Urinary bladder (tissue), 4 donors: ENCODE measurements around the gene GOLGA1. TPM values are rescaled to one million over a fixed set of nuclear protein-coding genes. Genes with fewer than 3 reads are reported as not detected.
"Not testable (repeated sequence)": the region's sequence is repeated elsewhere in the genome, so short reads cannot be mapped to it uniquely, and the experiment has no call there.

ENCODE experiments used
- DNase-seq: peaks from one replicate; pipeline ENCODE4 v3.0.0-alpha.2; 2015; ENCODE audit errors: extremely low spot score
- H3K27ac ChIP-seq: one replicate; pipeline ENCODE4 v1.5.1; 2013; ENCODE audit warnings: low read depth, mild to moderate bottlenecking, moderate library complexity
- H3K36me3 ChIP-seq: one replicate; pipeline ENCODE4 v1.6.1; 2013; ENCODE audit warnings: mild to moderate bottlenecking, moderate library complexity; ENCODE audit not compliant: insufficient read depth
- H3K4me1 ChIP-seq: one replicate; pipeline ENCODE4 v1.6.1; 2013; ENCODE audit warnings: mild to moderate bottlenecking, moderate library complexity; ENCODE audit not compliant: insufficient read depth
- H3K4me3 ChIP-seq: one replicate; pipeline ENCODE4 v1.5.1; 2013; ENCODE audit warnings: low read depth, low read length
- WGBS: extraction: QIAGEN DNeasy Blood & Tissue Kit; methylation state at CpG from one replicate; pipeline ENCODE4 v1.1.7; 2013; 5-methylcytosine and 5-hydroxymethylcytosine counted together
- polyA plus RNA-seq: library from polyadenylated mRNA; stranded (reverse); fragments of 200-250 nt; gene quantifications from one replicate; pipeline ENCODE4 v1.2.3, GENCODE V29; 2013
- total RNA-seq: library from RNA; depleted of rRNA; stranded (reverse); fragments of >200 nt; gene quantifications from one replicate; pipeline ENCODE4 v1.2.3, GENCODE V29; 2014
- donor health status: healthy with polysubstance abuse.
- donor health status: healthy.

Gene GOLGA1
- total and polyA plus RNA-seq, 2 donors: 14.2 to 17.7 TPM

- 89% methylated on average over 9 of the region's 9 CpGs for WGBS
- not testable (repeated sequence) for H3K4me3 ChIP-seq, H3K4me1 ChIP-seq, DNase-seq, H3K27ac ChIP-seq, H3K36me3 ChIP-seq
Measured at GRCh38 chr9:124959671-124960408, 19.0 kb upstream of the GOLGA1 start.

DNA sequence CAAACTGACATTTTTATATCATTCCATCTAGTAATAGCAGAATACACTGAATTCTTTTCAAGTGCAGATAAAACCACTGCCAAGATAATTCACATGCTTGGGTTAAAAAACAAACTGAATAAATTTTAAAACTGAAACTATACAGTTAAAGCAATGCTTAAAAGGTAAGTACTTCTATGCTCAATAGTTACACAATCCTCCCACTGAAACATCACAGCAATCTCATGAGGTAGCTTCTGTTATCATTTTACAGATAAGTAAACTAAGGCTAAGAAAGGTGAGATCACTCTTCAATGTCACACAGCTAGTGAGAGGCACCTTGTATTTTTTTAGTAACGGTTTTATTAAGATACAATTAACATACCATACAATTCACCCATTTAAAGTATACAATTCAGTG, 13.4 kb upstream of the GOLGA1 start:
- WGBS: 81% methylated on average over 1 of the region's 1 CpG
- no peak overlapping the region for H3K27ac ChIP-seq
- H3K36me3 ChIP-seq: no peaks in the 10 kb centered on the region
- no peak overlapping the region for H3K4me3 ChIP-seq
- DNase-seq: no peak
- H3K4me1 ChIP-seq: no peaks in the 10 kb centered on the region

- no peaks in the 10 kb centered on the region for H3K4me1 ChIP-seq
- no peak overlapping the region for H3K27ac ChIP-seq
- H3K4me3 ChIP-seq: no peak overlapping the region
- no peaks in the 10 kb centered on the region for H3K36me3 ChIP-seq
- WGBS: 89% methylated on average over 3 of the region's 3 CpGs
- DNase-seq: no peak
Measured at GRCh38 chr9:124950050-124950718, 9.3 kb upstream of the GOLGA1 start.

DNA sequence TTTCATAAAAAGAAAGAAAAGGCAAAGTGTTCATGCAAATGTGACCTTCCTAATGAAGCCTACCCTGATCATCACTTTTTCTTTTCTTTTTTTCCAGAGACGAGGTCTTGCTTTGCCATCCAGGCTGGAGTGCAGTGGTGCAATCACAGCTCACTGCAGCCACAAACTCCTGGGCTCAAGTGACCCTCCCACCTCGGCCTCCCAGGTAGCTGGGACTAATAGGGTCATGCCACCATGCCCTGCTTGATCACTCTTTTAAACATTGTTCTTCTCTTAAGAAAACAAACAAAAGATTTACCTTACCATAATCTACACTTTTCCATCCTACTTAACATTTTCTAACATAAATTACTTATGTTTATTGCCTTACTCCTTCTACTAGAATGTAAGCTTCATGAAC, 8.5 kb upstream of the GOLGA1 start:
- Histone ChIP-seq H3K36me3 (no peaks in the 10 kb centered on the region), H3K4me3 (no peak overlapping the region), H3K27ac (no peak overlapping the region), H3K4me1 (no peaks in the 10 kb centered on the region)
- DNase-seq: no peak
- WGBS: 86% methylated on average over 2 of the region's 2 CpGs

DNA sequence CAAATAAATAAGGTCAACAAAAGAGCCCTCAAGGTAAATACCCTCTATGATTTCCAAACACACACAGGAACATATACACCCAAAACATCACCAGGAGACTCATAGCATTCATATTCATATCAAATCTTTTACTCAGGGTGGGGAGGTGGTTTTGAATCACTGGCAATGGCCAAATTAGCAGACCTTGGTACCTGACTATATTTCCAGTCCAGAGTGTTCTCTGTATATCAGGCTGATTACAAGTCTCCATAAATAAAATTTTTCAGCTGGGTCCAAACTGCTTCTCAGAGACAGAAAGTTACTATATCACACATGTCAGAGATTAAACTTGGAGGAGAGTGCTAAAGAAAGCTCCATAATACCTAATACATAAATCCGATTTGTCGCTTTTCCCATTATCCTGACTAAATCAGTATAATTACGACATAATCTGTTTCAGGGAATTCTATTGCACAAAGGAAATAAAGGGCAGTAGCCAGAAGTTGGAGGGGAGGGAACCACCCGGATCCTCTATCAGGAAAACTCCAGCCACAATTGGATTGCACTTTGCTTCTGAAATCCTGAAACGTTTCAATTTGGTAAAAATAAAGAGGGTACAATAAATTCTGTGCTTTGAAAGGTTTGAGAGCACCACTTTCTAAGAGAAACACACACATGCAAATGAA, 7.0 kb upstream of the GOLGA1 start:
- Histone ChIP-seq H3K36me3 (no peaks in the 10 kb centered on the region), H3K4me3 (no peak overlapping the region), H3K27ac (no peak overlapping the region), H3K4me1 (no peaks in the 10 kb centered on the region)
- WGBS: 84% methylated on average over 5 of the region's 5 CpGs
- DNase-seq: no peak

- no peak for DNase-seq
- H3K4me1 ChIP-seq: no peaks in the 10 kb centered on the region
- H3K4me3 ChIP-seq: no peak overlapping the region
- 85% methylated on average over 1 of the region's 1 CpG for WGBS
- H3K36me3 ChIP-seq: no peaks in the 10 kb centered on the region
- no peak overlapping the region for H3K27ac ChIP-seq
Measured at GRCh38 chr9:124946167-124946566, 5.3 kb upstream of the GOLGA1 start.

DNA sequence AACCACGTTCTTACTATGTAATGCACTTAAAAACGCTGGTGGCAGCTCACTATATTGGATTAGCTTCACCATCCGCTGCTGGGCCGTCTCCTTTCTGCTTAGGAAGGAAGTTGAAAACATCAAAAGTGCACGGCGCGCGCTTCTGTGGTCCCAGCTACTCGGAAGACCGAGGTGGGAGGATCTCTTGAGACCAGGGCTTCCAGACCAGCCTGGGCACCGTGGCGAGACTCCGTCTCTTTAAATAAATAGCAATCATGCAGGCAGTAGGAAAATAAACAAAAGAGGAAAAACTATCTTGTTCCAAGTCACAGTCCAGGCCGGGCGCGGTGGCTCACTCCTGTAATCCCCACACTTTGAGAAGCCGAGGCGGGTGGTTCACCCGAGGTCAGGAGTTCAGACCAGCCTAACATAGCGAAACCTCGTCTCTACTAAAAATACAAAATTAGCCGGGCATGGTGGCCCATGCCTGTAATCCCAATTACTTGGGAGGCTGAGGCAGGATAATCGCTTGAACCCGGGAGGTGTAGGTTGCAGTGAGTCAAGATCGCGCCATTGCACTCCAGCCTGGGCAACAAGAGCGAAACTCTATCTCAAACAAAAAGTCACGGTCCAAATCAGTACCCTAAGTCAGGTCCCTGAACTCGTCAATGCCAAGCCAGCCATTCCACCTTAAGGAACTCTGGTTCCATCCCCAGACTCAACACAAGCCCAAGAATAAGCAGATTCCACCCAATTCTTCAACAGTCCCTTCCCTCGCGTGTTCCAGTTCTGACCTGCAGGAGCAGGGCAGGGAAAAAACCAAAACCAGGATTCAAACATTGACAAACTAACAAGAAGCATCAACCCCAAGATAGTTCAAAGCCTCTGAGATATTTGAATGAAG, 1.0 kb upstream of the GOLGA1 start:
- Histone ChIP-seq H3K36me3 (no peaks in the 10 kb centered on the region), H3K27ac (peak overlapping the region; percentile 94), H3K4me3 (peak overlapping the region; percentile 82), H3K4me1 (peaks cover 2% of the 10 kb centered on the region)
- 10% methylated on average over 31 of the region's 31 CpGs for WGBS
- DNase-seq: peak; percentile 13

DNA sequence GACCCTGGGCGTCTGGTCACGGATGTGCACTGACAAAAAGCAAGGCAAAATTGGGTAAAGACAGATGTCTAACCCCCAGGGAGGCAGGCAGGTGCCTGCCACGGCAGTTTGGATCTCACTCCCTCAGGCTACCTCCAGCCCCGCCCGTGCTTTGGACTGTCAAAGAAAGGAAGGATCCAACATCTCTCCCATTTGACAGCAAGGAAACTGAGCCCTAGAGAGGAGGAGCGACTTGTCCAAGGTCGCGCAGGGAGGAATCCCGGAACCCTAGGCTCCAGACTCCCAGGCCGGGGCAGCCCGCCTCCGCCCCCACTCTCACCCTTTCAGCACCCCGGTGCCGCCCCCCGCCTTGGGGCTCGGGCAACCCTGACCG, 376 bp downstream of the GOLGA1 start:
- no peak for DNase-seq
- under 1% methylated on average over 17 of the region's 17 CpGs for WGBS
- H3K4me3 ChIP-seq: peak overlapping the region; percentile 82
- H3K4me1 ChIP-seq: peaks cover 2% of the 10 kb centered on the region
- peaks cover 2% of the 10 kb centered on the region for H3K36me3 ChIP-seq
- H3K27ac ChIP-seq: peak overlapping the region; percentile 92

DNA sequence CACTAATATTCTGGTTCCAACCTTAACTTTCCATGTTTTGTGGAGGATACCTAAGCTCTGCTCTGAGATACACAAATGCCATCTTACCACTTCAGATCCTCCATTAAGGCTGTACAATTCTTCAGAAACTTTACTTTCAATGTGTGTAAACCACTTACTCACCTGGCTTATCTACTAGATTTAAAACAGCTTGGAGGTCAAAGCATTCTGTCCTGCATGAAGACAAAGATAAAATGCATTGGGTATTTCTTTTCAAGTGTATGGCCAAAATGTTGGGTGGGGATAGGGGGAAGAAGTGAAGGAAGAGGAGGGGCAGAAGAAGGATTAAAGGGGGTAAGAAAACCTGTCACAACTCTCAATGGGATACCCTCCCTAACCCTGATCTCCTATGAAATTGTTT, 939 bp downstream of the GOLGA1 start:
- peaks cover 2% of the 10 kb centered on the region for H3K4me1 ChIP-seq

GRCh38 chr9:124934290-124934689, 6.6 kb downstream of the GOLGA1 start:
- Histone ChIP-seq H3K4me3 (no peak overlapping the region), H3K27ac (no peak overlapping the region), H3K36me3 (peaks cover 2% of the 10 kb centered on the region), H3K4me1 (no peaks in the 10 kb centered on the region)
- DNase-seq: no peak

More for the DNA sequence above, 939 bp downstream of the GOLGA1 start:
- peak overlapping the region; percentile 82 for H3K4me3 ChIP-seq
- no peak for DNase-seq
- H3K27ac ChIP-seq: no peak overlapping the region
- H3K36me3 ChIP-seq: peaks cover 2% of the 10 kb centered on the region

DNA sequence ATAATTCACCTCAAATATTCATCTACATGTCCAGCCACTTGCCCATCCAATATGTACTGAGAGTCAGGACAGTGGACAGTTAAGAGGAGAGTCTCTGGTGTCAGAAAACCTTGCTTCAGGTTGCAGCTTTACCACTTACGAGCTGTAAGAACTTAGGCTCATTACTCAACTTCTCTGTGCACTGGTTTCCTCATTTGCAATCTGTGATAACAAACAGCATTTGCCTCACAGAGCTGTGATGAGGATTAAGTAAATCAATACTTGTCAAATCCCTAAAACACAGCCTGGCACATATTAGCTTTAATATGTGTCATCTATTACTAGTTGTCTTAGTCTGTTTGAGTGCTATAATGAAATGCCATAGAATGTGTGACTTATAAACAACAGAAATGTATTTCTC, 8.6 kb downstream of the GOLGA1 start:
- WGBS: 85% methylated on average over 1 of the region's 1 CpG
- DNase-seq: no peak
- H3K36me3 ChIP-seq: peaks cover 2% of the 10 kb centered on the region
- no peak overlapping the region for H3K27ac ChIP-seq
- H3K4me1 ChIP-seq: no peaks in the 10 kb centered on the region
- no peak overlapping the region for H3K4me3 ChIP-seq

DNA sequence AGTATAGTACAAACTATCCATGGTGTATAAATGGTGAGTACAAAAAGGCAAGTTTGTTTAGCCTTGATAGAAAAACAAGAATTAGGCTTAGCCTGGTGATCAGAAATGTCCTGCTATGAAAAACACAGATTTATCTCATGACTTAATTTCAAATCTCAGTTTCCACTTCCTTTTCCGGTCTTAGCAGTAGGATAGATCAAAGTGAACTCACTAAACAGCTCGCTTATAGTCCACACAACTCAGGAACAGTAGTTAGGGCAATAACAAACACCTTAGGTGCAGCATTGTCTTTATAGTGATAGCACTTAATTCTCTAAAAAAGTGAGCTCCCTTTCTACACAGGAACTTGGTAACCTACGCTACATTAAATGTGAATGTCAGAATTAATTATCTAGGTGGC, 11.4 kb downstream of the GOLGA1 start:
- no peak overlapping the region for H3K27ac ChIP-seq
- no peaks in the 10 kb centered on the region for H3K4me1 ChIP-seq
- DNase-seq: no peak
- WGBS: 94% methylated on average over 3 of the region's 3 CpGs
- H3K36me3 ChIP-seq: no peaks in the 10 kb centered on the region
- H3K4me3 ChIP-seq: no peak overlapping the region

- no peaks in the 10 kb centered on the region for H3K36me3 ChIP-seq
- no peak for DNase-seq
- no peaks in the 10 kb centered on the region for H3K4me1 ChIP-seq
- no peak overlapping the region for H3K27ac ChIP-seq
- WGBS: 92% methylated on average over 3 of the region's 3 CpGs
- no peak overlapping the region for H3K4me3 ChIP-seq
Measured at GRCh38 chr9:124928116-124928515, 12.8 kb downstream of the GOLGA1 start.
